GM18508 (cell line): Measurements from ENCODE around the gene HEMK1.

Source experiments
- ATAC-seq: cut with Tn5 transposase; IDR thresholded peaks from one replicate; pipeline ENCODE4 v1.9.1; 2021; ENCODE audit warnings: moderate number of reproducible peaks; ENCODE audit not compliant: insufficient read depth, unreplicated experiment

The HEMK1 gene

DNA sequence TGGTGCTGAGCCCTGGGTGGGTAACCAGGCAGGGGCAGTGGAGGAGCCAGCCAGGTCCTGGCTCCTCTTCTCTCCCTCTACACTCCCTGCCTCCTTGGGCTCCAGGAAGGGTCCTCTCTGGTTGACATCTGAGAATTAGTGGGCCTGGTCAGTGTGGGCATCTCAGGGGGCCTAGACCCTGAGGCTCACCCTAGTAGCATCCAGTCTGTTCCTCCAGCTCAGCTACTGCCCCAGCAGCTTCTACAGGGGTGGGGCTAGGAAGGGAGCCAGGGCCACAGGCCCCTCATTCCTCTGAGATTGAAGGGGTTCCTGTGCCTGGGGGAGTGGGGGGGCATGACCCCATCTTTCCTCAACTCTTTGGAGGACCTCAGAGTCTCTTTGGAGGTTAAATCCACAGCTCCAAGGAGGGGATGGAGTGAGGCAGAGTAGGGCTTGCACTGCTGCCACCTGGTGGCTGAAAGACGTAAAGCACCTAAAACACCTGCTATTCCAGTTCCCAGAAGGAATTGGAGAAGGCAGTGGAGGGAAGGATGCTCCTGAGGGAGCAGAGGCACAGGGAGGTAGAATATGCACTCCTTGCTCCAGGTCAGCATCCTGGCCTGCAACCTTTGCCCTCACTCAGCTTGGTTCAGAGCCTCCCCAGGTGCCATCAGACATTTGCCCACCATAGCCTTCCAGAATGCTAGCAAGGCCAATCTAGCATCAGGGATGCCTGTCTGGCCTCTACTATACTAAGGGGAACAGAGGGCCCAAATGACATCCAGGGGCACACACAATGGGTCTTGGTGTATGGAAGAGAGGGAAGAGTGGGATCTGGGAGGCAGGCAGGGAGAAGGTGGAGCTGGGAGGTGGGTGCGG is 26.9 kb upstream of the HEMK1 start:
- ATAC-seq: no peak

DNA sequence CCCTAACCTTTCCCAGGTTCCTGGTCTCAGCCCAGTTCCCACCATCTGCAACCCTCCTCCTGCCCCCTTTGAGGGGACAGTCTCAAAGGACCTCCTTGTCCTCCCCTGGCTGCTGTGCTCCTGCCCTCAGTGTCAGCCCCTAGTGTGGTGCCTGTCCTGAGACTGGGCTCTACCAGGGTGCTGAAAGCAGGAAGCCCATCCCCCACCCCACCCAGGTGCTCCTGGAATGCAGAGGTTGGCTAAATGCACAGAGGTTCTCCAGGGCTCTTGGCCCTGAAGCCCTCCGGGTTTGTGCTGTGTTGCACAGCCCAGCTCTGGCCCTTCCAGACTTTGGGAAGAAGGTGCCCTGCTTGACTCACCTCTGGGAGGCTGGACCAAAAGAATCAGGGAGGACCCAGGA is 23.5 kb upstream of the HEMK1 start:
- ATAC-seq: no peak

DNA sequence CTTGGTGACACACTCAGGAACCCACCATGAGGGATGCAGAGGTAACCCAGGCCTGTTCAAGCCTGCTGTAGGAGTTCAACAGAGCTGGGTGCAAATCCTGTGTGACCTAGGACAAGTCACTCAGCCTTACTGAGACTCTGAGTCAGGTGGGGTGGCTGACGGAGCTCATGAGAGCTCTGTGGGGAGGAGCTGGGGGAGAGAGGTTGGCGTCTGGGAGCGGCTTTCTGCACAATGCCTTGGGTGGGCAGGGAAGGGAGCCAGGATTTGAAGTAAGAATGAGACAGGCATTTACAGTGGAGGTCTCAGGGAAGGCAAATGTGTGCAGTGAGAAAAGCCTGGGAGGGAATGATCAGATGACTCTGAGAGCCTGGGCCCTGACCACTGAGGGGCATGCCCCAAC is 20.1 kb upstream of the HEMK1 start:
- no peak for ATAC-seq

DNA sequence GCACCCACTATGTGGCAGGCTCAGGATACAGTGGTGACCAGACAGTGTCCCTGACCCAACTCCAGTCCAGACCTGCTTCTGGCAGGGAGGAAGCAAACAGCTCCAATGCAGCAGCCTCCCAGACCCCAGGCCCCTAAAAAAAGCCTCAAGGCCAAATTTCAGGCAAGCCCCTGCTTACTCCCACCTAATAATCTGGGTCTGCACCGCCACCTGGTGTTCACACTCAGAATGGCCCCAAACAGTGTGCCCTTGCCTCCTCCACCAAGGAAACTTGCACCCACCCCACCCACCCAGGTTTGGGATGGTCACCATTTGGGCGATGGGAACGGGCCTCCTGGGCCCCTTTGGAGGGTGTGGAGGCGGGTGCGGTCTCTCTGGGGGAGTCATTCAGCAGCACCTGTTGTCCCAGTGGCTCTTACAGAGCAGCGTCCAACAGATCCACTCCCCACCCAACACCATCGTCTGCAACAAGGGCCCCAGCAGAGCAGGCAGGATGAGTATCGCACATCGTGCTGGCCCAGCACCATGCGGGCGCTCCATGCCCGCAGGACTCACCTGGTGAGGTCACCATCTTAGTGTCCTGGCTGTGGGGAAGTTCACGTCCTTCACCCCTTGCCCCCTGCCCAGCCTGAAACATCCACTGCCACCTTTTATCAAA is 19.1 kb upstream of the HEMK1 start:
- no peak for ATAC-seq

DNA sequence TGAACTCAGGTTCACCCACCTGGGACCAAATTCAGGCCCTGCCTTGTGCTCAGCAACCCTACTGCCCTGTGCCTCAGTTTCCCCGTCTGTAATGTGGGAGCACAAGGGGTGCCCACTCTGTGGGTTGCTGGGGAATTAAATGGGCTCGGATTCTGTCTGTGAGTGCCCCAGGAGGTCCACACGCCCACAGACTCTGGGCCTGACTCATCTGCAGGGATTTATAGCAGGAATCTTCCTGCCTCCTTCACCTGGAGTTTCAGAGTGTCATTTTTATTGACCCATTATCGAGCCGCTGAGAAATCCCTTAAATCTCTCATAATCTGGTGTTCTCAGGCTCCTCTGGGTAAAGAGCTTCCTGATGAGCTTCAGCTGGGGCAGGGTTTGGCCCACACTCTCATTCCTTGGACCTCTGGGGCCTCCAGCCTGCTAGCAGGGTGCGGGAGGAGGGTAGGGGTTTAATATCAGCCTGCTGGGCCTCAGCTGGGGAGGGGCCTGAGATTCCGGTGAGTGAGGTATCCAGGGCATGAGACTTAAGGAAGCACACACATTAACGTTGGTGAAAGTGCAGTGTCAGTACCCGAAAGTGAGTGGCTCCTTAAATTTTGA is 18.2 kb upstream of the HEMK1 start:
- ATAC-seq: no peak

DNA sequence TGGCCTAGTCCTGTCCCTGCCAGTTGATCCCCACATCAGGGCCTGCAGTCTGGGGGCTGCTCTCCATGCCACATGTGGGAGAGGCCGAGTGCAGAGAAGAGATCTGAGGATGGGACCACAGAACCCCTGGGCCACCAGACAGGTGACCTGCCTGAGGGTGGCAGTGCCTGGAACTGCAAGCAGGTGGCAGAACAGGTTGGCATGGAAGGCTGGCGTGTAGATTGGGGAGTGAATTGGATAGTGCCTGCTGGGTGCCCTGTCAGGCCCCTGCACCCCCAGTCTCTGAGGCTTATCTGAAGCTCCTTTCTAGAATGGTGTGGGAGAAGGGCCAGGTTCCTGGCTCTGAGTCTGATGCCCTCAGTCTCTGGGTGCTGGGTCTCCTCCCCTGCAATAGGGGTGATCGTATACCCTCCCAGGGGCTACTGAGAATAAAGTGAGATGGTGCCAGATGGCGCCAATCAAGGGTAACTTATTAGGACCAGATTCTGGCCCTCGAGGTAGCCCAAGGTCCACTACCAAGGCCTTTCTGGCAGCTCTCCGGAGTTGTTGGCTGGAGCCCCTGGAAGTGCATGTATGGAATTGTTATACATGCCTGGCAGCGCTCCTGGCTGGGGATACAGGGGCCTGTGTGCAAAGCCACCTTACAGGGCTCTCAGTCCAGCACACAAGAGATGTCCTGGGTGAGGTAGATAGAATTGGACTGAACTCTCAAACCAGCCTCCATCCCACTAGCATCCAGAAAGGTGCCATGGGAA is 17.5 kb upstream of the HEMK1 start:
- ATAC-seq: no peak

DNA sequence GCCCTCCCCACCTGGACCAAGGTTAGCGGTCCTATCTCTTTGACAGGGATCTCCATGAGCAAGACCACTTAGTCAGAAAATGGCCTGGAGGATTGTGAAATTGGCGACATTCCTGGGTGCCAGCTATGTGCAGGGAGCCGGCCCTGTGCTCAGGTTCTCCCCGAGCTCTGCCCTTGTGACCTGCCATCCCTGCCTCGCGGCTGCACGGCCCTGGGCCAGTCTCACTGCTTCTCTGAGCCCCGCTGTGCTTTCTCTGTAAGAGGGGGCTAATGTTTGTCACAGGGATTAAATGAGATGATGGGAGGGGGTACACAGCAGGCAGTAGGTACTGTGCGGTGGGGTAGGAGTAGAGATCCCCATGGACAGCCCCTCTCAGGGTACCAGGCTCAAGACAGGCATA is 16.7 kb upstream of the HEMK1 start:
- ATAC-seq: no peak

DNA sequence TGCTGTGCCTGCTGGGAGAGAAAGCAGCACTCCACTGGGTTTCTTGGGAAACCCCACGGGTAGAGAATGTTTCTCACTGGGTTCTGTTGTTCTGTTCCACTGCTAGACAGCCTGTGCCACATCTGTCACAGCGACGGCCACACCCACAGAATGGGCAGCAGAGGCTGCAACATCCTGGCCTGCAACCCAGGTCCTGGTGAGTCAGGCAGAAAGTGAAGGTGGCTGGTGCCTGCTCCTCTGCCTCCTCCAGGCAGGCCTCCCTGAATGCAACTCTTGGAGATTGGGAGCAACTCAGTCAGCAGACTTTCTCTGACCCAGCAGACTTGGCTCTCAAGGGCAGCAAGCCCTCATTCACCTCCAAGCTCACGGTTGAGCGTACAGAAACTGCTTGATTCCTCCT is 14.8 kb upstream of the HEMK1 start:
- no peak for ATAC-seq

DNA sequence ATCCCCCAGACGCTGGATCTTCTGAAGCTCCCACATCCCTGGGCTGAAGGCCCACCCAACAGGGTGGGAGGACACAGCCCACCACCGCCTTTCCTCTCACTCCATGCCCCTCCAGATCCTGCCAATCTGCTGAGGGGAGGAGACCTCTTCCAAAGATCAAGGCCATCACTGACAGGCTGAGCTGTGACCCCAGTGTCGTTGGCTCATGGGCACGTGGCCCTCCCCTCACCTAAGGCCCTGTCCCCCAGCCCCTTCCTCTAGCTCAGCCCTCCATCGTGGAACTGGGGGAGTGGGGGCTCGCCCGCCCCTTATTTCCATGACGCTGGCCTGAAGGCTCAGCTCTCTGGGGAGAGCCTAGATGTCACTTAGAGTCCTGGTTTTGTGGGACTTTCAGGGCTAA is 12.2 kb upstream of the HEMK1 start:
- ATAC-seq: no peak

DNA sequence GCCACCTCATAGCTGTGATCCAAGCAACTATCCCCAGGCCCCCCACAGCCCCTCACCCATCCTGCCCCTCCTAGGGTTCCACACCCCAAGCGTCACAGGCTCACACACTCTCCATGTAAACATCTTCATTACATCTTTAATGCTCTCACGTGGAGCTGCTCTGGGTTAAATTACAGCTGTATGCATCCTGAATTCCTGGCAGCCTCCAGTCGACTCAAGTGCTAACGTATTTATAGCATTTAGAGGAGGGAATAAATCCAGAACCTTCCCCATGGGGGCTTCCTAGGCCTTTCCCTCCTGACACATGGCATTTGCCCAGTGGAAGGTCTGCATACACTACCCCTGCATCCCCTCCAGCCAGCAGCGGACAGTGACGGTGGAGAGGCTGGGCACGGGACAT is 11.4 kb upstream of the HEMK1 start:
- no peak for ATAC-seq

DNA sequence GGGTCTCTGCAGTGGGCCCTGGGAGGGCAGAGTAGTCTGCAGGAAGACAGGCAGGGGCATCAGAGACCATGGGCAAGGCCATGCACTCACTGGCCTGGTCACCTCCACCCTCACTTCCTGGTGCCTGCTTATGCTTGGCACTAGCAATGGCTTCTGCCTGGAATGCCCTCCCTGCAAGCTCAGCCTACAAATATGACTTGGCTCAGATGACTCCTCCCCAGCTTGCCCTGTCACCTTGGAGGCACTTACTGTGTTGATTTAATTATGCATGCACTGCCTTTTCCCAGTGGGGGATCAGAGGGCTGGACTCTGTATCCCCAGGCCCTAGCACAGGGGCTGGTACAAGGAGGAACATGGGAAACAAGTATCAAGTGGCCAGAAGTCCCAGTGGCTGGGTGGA is 9.6 kb upstream of the HEMK1 start:
- no peak for ATAC-seq

DNA sequence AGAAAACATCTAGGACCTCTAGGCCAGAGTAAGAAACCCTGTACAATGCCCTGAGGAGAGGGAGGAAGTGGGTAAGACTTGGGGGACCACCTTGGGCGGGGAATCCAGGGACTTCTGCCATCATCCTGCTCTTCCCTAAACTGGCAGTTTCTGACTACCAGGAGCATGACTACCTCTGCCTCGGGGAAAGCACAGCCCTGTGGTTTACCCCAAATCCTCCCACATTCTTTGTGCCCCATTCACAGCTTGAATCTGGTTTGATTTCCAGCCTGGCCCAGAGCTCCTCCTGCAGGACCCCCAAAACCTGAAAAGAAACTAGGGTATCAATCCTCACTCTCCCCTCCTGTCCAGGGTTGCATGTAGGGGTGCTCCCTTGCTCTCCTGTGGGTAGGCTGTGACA is 6.5 kb upstream of the HEMK1 start:
- ATAC-seq: no peak

DNA sequence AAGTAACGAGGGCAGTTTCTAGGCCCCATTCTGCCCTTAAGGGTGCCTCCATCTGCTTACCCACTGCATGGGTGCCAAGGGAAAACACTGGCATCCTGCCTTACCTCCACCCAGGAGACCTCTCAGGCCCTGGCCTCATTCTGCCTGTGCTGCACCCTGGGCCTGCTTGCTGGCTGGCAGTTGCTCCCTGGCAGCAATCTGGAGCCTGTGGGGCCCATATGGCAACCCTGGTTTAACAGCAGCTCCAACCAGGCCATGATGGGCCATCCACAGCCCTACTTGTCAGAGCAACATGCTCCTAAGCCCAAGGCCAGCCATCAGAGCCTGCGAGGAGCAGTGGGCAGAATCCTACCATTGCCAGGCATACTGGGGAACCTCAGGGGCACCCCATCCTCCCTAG is 5.5 kb upstream of the HEMK1 start:
- ATAC-seq: no peak

DNA sequence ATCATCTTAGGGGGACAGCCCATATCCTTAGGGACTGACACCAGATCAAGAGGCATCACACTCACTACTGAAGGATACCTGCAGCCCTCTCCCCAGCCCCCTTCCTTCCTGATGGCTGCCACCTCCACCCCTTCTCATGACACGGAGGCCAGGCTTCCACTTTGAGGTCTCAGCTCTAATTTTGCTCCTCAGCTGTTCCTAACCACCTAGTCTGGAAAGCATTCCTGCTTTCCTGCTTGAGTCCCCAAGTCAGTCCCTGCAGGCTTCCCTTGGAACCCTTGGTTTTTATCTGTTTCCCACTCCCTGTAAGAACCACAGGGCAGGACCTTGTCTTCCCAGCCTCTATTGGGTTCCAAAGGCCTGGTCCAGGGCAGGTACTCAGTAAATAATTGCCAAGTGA is 5.0 kb upstream of the HEMK1 start:
- no peak for ATAC-seq

DNA sequence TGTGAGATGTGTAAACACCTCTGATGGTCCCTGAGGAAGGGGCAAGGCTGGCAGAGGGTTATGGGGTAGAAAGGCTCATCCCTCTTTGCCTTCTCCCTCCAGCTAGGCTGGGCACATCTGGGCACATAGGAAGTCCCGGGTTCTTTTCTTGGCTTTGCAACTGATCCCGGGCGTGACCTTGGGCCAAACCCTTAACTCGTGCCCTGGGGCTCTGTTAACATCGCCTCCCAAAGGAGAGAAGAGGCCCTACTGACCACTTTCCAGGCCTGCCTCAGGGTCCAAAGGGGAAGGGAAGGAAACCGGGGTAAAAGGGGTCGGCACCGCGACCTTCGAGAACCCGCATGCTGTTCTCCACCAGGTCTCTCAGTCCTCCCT is 2.3 kb upstream of the HEMK1 start:
- no peak for ATAC-seq

DNA sequence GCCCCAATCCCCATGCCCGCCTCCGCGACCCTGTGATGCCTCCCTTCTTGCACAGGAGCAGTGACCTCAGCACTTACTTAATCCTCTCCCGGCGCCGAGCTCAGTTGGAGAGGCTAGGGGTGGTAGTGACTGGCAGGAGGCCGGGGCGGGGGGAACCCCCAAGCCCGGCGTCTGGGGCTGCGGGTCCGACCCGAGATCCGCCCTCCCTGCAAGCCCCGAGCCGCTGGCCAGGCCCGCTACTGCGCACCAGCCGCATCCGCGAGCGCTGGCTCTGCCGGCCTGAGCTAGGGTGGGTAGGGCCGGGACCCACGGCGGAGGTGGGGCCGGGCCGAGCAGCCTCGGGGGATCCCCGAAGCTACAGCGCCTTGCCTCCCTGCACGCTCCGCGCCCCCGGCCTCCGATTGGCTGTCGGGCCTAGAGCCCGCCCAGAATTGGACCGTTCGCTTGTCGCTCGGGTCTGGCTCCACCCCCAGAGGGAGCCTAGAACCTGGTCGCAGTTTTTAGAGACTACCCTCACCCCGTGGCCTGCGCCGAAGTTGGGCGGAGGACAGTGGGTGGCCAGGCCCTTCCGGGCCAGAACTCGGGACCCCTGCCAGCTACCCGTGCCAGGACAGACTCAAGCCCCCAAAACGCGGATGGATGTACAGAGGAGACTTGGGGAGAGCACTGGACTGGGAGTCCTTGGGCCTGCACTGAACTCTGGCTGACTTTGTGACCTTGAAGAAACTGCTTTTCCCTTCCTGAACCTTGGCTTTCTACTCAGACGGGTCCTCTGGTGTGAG is 1.7 kb upstream of the HEMK1 start, which contains the start of gene C3orf18:
Gene C3orf18, minus strand, starts transcription at position 362 of the 782 bp plus-strand sequence. CDS start 2,048 bp downstream, outside the sequence.
- ATAC-seq: peak; percentile 63

DNA sequence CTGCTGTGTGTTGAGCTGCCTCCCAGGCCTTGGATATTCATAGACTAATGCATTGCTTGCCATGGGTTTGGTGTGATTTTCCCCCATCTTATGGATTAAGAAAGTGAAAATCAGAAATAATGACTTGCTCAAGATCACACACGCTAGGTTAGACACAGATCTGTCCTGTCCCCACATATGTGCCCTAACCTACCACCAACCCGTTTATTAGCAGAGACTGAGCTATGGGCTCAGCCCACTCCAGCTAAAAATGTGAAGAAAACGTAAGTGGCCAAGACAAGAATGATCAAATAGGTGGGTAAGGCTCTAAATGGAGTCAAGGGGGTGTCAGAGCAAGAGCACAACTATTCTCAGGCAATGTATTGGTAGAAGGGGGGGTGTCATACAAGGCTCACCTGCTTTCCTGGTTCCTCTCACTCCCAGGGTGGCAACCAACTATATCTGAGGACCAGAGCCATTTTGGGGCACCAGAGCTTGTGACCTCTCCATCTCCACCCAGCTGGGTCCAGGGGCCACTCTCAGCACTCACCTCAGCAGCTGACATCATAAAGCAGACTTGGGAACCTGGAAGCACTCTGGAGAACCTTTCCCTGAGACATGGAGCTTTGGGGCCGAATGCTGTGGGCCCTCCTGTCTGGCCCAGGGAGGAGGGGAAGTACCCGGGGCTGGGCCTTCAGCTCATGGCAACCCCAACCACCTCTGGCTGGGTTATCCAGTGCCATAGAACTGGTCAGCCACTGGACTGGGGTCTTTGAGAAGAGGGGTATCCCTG is 1.4 kb downstream of the HEMK1 start:
- ATAC-seq: no peak

DNA sequence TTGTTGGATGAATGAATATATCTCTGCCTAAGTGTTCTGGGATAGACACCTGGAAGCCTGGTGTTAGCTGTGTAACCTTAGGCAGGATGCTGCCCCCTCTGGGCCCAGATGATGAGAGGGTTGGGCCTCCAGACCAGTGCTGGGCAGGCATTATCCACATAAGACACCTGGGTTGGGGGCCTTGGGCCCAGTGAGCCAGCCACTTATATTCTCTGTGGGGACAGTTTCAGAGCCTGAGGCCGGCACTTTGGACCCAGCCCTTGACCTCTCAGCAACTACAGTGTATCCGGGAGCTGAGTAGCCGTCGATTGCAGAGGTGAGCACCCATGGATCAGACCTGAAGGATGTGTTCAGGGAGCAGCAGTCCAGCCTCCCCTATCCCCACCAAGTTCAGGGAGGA is 2.2 kb downstream of the HEMK1 start:
- ATAC-seq: no peak

DNA sequence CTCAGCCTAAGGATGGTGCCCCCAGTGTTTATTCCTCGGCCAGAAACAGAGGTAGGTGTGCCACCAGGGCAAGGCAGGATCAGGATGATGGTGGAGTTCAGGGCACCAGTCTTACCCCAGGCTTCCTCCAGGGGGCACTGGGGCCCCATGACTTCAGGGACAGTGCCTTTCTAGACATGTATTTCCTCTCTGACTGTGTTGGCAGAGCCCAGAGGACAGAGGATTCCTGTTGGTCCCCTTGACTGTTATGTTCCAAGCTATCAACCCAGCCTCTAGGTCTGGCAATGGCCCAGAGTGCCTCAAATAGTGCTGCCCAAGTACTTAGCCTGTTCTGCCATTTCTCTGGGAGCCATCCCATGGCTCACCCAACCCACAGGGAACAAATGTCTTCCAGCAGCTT is 2.8 kb downstream of the HEMK1 start:
- ATAC-seq: no peak
